ENCODE measurements around the gene MDH1.

MDH1 gene

DNA sequence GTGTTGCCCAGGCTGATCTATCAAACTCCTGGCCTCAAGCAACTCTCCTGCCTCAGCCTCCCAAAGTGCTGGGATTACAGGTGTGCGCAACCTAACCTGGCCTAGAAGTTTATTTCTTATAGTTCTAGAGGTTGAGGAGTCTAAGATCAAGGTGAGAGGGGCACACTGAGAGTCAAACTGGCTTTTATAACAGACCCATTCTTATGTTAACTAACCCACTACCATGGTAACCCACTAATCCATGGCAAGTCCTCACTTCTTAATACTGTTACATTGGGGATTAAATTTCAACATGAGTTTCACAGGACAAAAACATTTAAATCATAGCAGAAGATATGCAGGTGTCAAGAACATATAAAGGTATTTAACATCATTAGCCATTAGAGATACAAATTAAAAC, 50.6 kb downstream of the MDH1 start:
- DNase-seq: no peak

DNA sequence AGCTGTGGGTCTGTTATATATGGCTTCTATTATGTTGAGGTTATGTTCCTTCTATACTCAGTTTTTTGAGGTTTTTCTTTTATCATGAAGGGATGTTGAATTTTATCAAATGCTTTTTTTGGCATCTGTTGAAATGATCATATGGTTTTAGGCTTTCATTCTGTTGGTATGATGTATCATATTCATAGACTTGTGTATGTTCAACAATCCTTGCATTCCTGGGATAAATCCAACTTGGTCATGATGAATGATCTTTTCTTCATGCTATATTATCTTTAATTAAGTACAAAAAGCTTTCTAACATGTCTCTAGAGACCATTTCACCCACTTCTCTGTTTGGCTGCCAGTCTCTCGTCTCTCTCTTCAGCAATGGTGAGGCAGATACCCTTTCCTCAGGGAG, 54.2 kb downstream of the MDH1 start:
- no peak for DNase-seq

GRCh38 chr2:63643486-63643885, 54.7 kb downstream of the MDH1 start:
- DNase-seq: no peak

- no peak for DNase-seq
Observed at GRCh38 chr2:63648632-63649031, 59.9 kb downstream of the MDH1 start.

DNA sequence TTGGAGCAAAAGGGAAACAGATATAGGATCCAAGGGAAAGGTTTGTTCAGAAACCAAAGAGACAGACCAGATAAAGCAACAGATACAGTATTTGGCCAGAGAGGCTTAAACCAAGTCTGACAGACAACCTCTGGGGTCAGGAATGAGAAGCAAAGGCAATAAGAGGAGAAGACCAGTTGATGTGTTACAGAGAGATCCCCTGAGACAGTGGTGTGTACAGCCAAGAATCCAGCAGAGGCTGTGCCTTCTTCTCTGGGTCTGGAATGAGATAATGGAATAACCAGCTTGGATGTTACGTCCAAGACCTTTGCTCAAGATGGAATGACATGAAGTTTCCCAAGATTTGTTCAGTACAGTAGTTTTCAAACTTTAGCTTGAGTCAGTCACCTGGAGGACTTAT, 61.1 kb downstream of the MDH1 start:
- no peak for DNase-seq

- DNase-seq: no peak
Observed at GRCh38 chr2:63650756-63651155, 62.0 kb downstream of the MDH1 start.

- no peak for DNase-seq
Observed at GRCh38 chr2:63651356-63651755, 62.6 kb downstream of the MDH1 start.

DNA sequence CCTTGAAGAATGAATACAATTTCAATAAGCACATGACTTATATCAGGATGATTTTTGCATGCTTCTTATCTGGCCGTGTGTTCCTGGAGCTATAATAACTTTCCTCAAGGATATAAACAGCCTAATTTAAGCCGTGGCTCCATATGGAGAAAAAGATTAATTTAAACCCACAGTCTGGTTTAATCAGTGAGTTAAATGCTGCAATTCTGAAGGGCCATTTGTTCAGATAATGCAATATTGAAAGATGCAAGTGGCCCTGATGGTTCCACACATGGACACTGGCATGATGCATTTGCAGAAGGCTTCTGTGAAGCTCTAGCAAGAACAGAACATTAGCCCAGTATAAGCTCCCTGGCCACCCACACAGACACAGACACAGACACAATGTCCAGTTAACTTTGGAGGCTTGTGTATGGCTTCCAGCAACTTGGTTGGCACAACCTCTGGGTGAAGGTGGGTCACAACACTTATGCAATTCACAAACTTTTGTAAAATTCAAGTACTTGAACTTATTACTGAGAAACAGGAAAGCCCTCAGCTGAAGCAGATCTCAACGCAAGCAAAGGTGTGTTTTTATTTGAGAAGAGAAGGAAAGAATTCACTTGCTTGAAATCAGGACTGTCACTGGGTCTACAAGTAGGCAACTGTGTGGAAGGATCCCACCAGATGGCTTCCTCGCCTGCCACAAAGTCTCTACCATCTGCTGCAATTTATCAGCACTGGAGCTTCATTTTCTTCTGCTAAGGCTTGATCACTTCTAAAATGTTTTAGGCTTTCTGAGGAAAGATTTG, 63.3 kb downstream of the MDH1 start:
- DNase-seq: peak; percentile 65

- DNase-seq: no peak
Observed at GRCh38 chr2:63652652-63652985, 63.9 kb downstream of the MDH1 start.

DNA sequence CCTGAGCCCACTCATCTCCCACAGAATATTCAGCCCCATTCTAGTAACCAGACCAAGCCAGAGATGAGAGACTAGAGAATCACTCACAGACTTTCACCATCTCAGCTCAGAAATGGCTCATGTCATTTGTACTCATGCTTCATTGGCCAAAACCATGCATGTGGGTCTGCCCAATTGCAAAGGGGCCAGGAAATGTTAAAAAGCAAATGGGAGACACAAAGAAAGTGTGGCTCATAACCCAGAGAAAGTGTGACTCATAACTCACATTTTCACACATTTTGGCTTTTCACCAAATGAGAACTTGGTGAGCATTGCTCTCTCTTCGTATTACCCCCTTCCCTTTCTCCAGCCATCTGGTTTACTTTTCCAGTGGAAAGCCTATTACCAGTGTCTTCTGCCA, 66.2 kb downstream of the MDH1 start:
- no peak for DNase-seq
